ENCODE measurements around the gene TBC1D22A.

DNA sequence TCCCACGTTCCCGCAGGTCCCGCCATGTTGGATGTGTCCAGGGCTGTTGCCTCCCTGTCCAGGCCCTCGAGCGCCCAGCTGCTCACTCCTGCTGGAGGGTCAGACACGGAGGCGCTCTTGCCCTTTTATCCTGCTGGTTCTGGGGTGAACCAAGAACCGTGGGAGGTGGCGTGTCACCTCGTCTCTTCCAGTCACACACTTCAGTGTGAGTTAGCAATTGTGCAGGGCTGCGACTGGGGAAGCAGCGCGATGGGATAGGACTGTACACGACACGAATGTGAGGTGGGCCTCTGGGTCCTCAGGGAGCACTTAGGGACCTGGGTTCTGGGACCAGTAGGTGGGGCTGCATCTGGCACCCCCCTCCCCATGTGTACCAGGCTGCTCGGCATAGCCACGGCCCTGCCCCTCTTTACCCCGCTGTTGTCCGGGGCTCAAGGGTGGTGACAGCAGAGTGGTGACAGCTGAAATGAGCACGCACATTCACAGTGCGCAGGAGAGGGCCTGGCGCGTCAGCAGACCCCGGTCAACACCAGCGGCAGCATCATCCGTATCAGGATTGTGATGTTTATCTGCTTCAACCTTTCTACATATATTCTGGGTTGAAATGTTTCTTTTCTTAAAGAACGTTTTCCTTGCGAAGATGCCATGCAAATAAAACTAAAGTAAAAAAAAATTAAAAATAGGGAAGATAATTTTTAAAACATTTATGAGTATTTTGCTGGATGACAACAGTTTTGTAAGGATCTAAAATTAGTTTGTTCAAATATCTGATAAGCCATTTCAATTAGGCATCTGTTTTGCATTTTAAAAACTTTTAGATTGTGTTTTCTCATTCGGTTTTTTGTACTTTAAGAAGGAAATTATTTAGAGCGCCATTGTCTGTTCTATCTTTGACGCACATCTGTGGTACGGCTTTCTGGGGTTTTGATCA is 210.7 kb downstream of the TBC1D22A start:
- no peak for TF ChIP-seq POLR2A (IDR thresholded peaks at IDR 0.05)
- TF ChIP-seq, protein P1, sequence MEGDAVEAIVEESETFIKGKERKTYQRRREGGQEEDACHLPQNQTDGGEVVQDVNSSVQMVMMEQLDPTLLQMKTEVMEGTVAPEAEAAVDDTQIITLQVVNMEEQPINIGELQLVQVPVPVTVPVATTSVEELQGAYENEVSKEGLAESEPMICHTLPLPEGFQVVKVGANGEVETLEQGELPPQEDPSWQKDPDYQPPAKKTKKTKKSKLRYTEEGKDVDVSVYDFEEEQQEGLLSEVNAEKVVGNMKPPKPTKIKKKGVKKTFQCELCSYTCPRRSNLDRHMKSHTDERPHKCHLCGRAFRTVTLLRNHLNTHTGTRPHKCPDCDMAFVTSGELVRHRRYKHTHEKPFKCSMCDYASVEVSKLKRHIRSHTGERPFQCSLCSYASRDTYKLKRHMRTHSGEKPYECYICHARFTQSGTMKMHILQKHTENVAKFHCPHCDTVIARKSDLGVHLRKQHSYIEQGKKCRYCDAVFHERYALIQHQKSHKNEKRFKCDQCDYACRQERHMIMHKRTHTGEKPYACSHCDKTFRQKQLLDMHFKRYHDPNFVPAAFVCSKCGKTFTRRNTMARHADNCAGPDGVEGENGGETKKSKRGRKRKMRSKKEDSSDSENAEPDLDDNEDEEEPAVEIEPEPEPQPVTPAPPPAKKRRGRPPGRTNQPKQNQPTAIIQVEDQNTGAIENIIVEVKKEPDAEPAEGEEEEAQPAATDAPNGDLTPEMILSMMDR (IDR thresholded peaks at IDR 0.05), result no peak
